Mesendoderm (in vitro differentiated cells): Measurements from ENCODE around the gene TFCP2L1.

Source experiments
- DNase-seq: peaks from one replicate; pipeline ENCODE4 v3.0.0; 2013
- H2AK5ac ChIP-seq: 2 replicates; pipeline ENCODE4 v1.6.1; 2013; ENCODE audit warnings: low read length, inconsistent platforms
- H2BK120ac ChIP-seq: 2 replicates; pipeline ENCODE4 v1.6.1; 2013; ENCODE audit warnings: low read depth, mild to moderate bottlenecking, low read length, moderate library complexity, mixed read lengths
- H2BK15ac ChIP-seq: replicated peaks from 2 replicates; pipeline ENCODE4 v1.6.1; 2013; ENCODE audit warnings: low read depth, mild to moderate bottlenecking, moderate library complexity
- H2BK5ac ChIP-seq: 2 replicates; pipeline ENCODE4 v1.6.1; 2013; ENCODE audit warnings: low read length, inconsistent platforms
- H3K18ac ChIP-seq: 2 replicates; pipeline ENCODE4 v1.6.1; 2013; ENCODE audit warnings: mild to moderate bottlenecking, low read length, mixed read lengths
- H3K23ac ChIP-seq: one replicate; pipeline ENCODE4 v1.6.1; 2013; ENCODE audit warnings: low read length
- H3K27ac ChIP-seq: 2 replicates; pipeline ENCODE4 v1.5.1; 2013; ENCODE audit warnings: low read depth, mild to moderate bottlenecking, inconsistent platforms, low read length, moderate library complexity
- H3K27me3 ChIP-seq: 2 replicates; pipeline ENCODE4 v1.6.1; 2013; ENCODE audit warnings: low read length, control low read depth, mild to moderate bottlenecking, inconsistent platforms; ENCODE audit not compliant: insufficient read depth, poor library complexity
- H3K36me3 ChIP-seq: 2 replicates; pipeline ENCODE4 v1.6.1; 2013; ENCODE audit warnings: low read length, inconsistent platforms; ENCODE audit not compliant: control insufficient read depth, insufficient read depth
- H3K4ac ChIP-seq: one replicate; pipeline ENCODE4 v1.6.1; 2013; ENCODE audit warnings: low read depth, mild to moderate bottlenecking, low read length, moderate library complexity
- H3K4me1 ChIP-seq: 2 replicates; pipeline ENCODE4 v1.6.1; 2013; ENCODE audit warnings: low read depth, low read length, inconsistent platforms; ENCODE audit not compliant: control insufficient read depth
- H3K4me2 ChIP-seq: 2 replicates; pipeline ENCODE4 v1.6.1; 2013; ENCODE audit warnings: low read length
- H3K4me3 ChIP-seq: 2 replicates; pipeline ENCODE4 v1.5.1; 2013; ENCODE audit warnings: mild to moderate bottlenecking, low read length
- H3K56ac ChIP-seq: one replicate; pipeline ENCODE4 v1.6.1; 2013; ENCODE audit warnings: low read length
- H3K79me1 ChIP-seq: 2 replicates; pipeline ENCODE4 v1.6.1; 2013; ENCODE audit warnings: low read length, inconsistent platforms
- H3K79me2 ChIP-seq: 2 replicates; pipeline ENCODE4 v1.6.1; 2013; ENCODE audit warnings: mild to moderate bottlenecking, low read length; ENCODE audit not compliant: control insufficient read depth, insufficient read depth
- H3K9ac ChIP-seq: 2 replicates; pipeline ENCODE4 v1.6.1; 2013; ENCODE audit warnings: low read length, inconsistent platforms
- H4K5ac ChIP-seq: one replicate; pipeline ENCODE4 v1.6.1; 2013; ENCODE audit warnings: low read length
- H4K8ac ChIP-seq: one replicate; pipeline ENCODE4 v1.6.1; 2013; ENCODE audit warnings: low read depth, mild to moderate bottlenecking, control low read depth, low read length, moderate library complexity
- WGBS: extraction: QIAGEN DNeasy Blood & Tissue Kit; methylation state at CpG from one replicate; pipeline ENCODE4 v1.1.7; 2013; ENCODE audit warnings: low lambda C conversion rate, missing lambda C conversion rate; ENCODE audit not compliant: insufficient coverage; ENCODE audit errors: extremely low coverage; 5-methylcytosine and 5-hydroxymethylcytosine counted together

TFCP2L1 gene

GRCh38 chr2:121235542-121235941, 49.5 kb downstream of the TFCP2L1 start:
- no peak overlapping the region for H3K4me2 ChIP-seq
- no peak overlapping the region for H3K56ac ChIP-seq
- H3K23ac ChIP-seq = no peak overlapping the region
- H4K5ac ChIP-seq = no peak overlapping the region
- H3K27ac ChIP-seq = no peak overlapping the region
- no peak overlapping the region for H3K9ac ChIP-seq
- H2BK15ac ChIP-seq = no peak overlapping the region
- H3K36me3 ChIP-seq = no peaks in the 10 kb centered on the region
- H3K4me3 ChIP-seq = no peak overlapping the region
- no peak overlapping the region for H4K8ac ChIP-seq
- no peak overlapping the region for H2BK120ac ChIP-seq
- H2BK5ac ChIP-seq = no peak overlapping the region
- no peaks in the 10 kb centered on the region for H3K27me3 ChIP-seq
- WGBS = no CpG with 5 or more reads among the region's 2 CpGs
- no peaks in the 10 kb centered on the region for H3K79me2 ChIP-seq
- no peak overlapping the region for H2AK5ac ChIP-seq
- no peak for DNase-seq
- H3K4ac ChIP-seq = no peak overlapping the region
- H3K4me1 ChIP-seq = no peaks in the 10 kb centered on the region
- H3K79me1 ChIP-seq = no peaks in the 10 kb centered on the region
- no peak overlapping the region for H3K18ac ChIP-seq

- no peak overlapping the region for H3K56ac ChIP-seq
- no peak overlapping the region for H3K18ac ChIP-seq
- H3K4me2 ChIP-seq = no peak overlapping the region
- no peak overlapping the region for H2AK5ac ChIP-seq
- no peak overlapping the region for H3K4me3 ChIP-seq
- no peak overlapping the region for H2BK5ac ChIP-seq
- H4K8ac ChIP-seq = no peak overlapping the region
- no peak overlapping the region for H3K4ac ChIP-seq
- H3K4me1 ChIP-seq = no peaks in the 10 kb centered on the region
- no peak for DNase-seq
- no CpG with 5 or more reads among the region's 9 CpGs for WGBS
- H3K9ac ChIP-seq = no peak overlapping the region
- no peak overlapping the region for H3K27ac ChIP-seq
- H3K79me2 ChIP-seq = no peaks in the 10 kb centered on the region
- no peaks in the 10 kb centered on the region for H3K79me1 ChIP-seq
- no peak overlapping the region for H2BK15ac ChIP-seq
- H4K5ac ChIP-seq = no peak overlapping the region
- H2BK120ac ChIP-seq = no peak overlapping the region
- no peak overlapping the region for H3K23ac ChIP-seq
- no peaks in the 10 kb centered on the region for H3K27me3 ChIP-seq
- H3K36me3 ChIP-seq = no peaks in the 10 kb centered on the region
Measured at GRCh38 chr2:121234791-121235190, 50.2 kb downstream of the TFCP2L1 start.

- no peak for DNase-seq
- Histone ChIP-seq H2BK15ac (no peak overlapping the region), H3K4me1 (no peaks in the 10 kb centered on the region), H3K9ac (no peak overlapping the region), H2BK120ac (no peak overlapping the region), H4K8ac (no peak overlapping the region), H3K4me3 (no peak overlapping the region), H3K79me2 (no peaks in the 10 kb centered on the region), H3K56ac (no peak overlapping the region), H4K5ac (no peak overlapping the region), H3K4ac (no peak overlapping the region), H3K27ac (no peak overlapping the region), H3K79me1 (no peaks in the 10 kb centered on the region), H3K18ac (no peak overlapping the region), H3K36me3 (no peaks in the 10 kb centered on the region), H3K23ac (no peak overlapping the region), H3K4me2 (no peak overlapping the region), H2AK5ac (no peak overlapping the region), H3K27me3 (no peaks in the 10 kb centered on the region), H2BK5ac (no peak overlapping the region)
- no CpG with 5 or more reads among the region's 7 CpGs for WGBS
Measured at GRCh38 chr2:121234144-121234543, 50.9 kb downstream of the TFCP2L1 start.

- no peaks in the 10 kb centered on the region for H3K79me1 ChIP-seq
- no peak overlapping the region for H4K5ac ChIP-seq
- H3K36me3 ChIP-seq = no peaks in the 10 kb centered on the region
- no peak overlapping the region for H3K4me2 ChIP-seq
- no peak overlapping the region for H2BK120ac ChIP-seq
- DNase-seq = peak; percentile 12
- no peak overlapping the region for H3K9ac ChIP-seq
- no peaks in the 10 kb centered on the region for H3K27me3 ChIP-seq
- no peak overlapping the region for H3K18ac ChIP-seq
- H3K56ac ChIP-seq = no peak overlapping the region
- H3K79me2 ChIP-seq = no peaks in the 10 kb centered on the region
- H3K4me3 ChIP-seq = no peak overlapping the region
- H2BK5ac ChIP-seq = no peak overlapping the region
- whole genome bisulfite sequencing = no CpG with 5 or more reads among the region's 11 CpGs
- H3K4ac ChIP-seq = no peak overlapping the region
- H4K8ac ChIP-seq = no peak overlapping the region
- H3K23ac ChIP-seq = no peak overlapping the region
- H3K4me1 ChIP-seq = no peaks in the 10 kb centered on the region
- H2AK5ac ChIP-seq = no peak overlapping the region
- H3K27ac ChIP-seq = no peak overlapping the region
- no peak overlapping the region for H2BK15ac ChIP-seq
Measured at GRCh38 chr2:121233486-121234110, 51.4 kb downstream of the TFCP2L1 start.

- WGBS = no CpG with 5 or more reads among the region's 6 CpGs
Measured at GRCh38 chr2:121232626-121233265, 52.3 kb downstream of the TFCP2L1 start.

More at GRCh38 chr2:121232626-121233265, 52.3 kb downstream of the TFCP2L1 start:
- Histone ChIP-seq H4K5ac (no peak overlapping the region), H3K4me3 (no peak overlapping the region), H3K18ac (no peak overlapping the region), H2BK5ac (no peak overlapping the region), H3K27me3 (no peaks in the 10 kb centered on the region), H3K9ac (no peak overlapping the region), H3K27ac (no peak overlapping the region), H3K4ac (no peak overlapping the region), H2BK120ac (no peak overlapping the region), H2AK5ac (no peak overlapping the region), H3K4me1 (no peaks in the 10 kb centered on the region), H3K79me1 (no peaks in the 10 kb centered on the region), H2BK15ac (no peak overlapping the region), H3K4me2 (no peak overlapping the region), H3K23ac (no peak overlapping the region), H3K79me2 (no peaks in the 10 kb centered on the region), H3K56ac (no peak overlapping the region), H4K8ac (no peak overlapping the region), H3K36me3 (no peaks in the 10 kb centered on the region)
- no peak for DNase-seq
